Measurements from ENCODE around the gene MAN1A2. TPM values are rescaled to one million over a fixed set of nuclear protein-coding genes. Genes with fewer than 3 reads are reported as not detected.

Gene MAN1A2
- total and polyA plus RNA-seq, 9 of the 15 experiments (the other 6 are each of a cell fraction or from before 2014, with no cell fraction given): 4.2 to 38.4 (median 18.7) TPM

DNA sequence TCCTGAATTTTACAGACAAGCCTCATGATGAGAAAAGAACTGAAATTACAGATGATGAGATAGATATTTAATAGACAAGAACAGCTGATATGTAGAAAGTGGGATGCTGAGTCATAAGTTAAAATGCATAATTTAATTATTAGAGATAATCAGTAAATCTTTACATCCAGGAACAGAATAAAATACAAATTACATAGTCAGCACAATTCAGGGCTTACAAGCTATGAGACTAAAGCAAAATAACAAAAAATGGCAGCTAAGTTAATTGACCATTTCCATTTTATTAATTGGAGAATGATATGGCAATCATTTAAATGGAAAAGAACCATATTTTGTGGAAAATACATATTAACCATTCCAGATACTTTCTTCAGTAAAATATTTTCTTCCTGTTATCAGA is 40.2 kb upstream of the MAN1A2 start (continued):
- TF ChIP-seq MAFG (tag; conservative IDR thresholded peaks at IDR 0.05): peak; percentile 83
- TF ChIP-seq NKRF (IDR thresholded peaks at IDR 0.05; ENCODE audit: borderline replicate concordance): no peak
- TF ChIP-seq MTA2 (IDR thresholded peaks at IDR 0.05; ENCODE audit: low read depth): no peak
- peak; percentile 81 for TF ChIP-seq MAFK (IDR thresholded peaks at IDR 0.05; ENCODE audit: low read length)

GRCh38 chr1:117335376-117336086 is 31.7 kb upstream of the MAN1A2 start:
- Histone ChIP-seq H3K4me1 (replicated peaks in 1 of 2; ENCODE audit: control insufficient read depth in 2 of 2, insufficient read depth in 2 of 2, low read length in 2 of 2) (peaks cover 0 to 12% of the 10 kb centered on the region in 2 experiments; a peak in 3 of 5 replicates), H3K9ac (ENCODE audit: insufficient read depth in 1 of 2, low read depth in 2 of 2, low read length in 2 of 2) (no peak overlapping the region), H3K36me3 (ENCODE audit: control insufficient read depth, insufficient read depth, low read length) (no peaks in the 10 kb centered on the region), H3K4me3 (no peak overlapping the region), H3K27ac (ENCODE audit: extremely low read depth, low read depth, low read length) (no peak overlapping the region), H2AFZ (ENCODE audit: low read depth, low read length) (no peak overlapping the region), H3K9me3 (replicated peaks; ENCODE audit: control insufficient read depth, insufficient read depth, low read depth, low read length) (no peaks in the 10 kb centered on the region), H3K9me1 (ENCODE audit: control insufficient read depth, insufficient read depth, low read length) (no peaks in the 10 kb centered on the region), H3K79me2 (ENCODE audit: control insufficient read depth, insufficient read depth, low read length) (no peaks in the 10 kb centered on the region), H4K20me1 (replicated peaks; ENCODE audit: control insufficient read depth, insufficient read depth, low read length) (no peaks in the 10 kb centered on the region), H3K27me3 (ENCODE audit: control insufficient read depth in 2 of 2, insufficient read depth in 2 of 2, low read length in 2 of 2) (no peaks in the 10 kb centered on the region), H3K4me2 (ENCODE audit: insufficient read depth, low read length) (no peak overlapping the region)
- in situ Hi-C loops (cut with MboI) (no loop called here), intact Hi-C loops (cut with micrococcal nuclease) (loop anchor here (2.0 kb wide), 1 partner anchor 19 kb away; no protein-coding TSS in a partner anchor)
- ChIA-PET POLR2A (interaction anchor here (0.8 to 1.6 kb wide), 4 partner anchors 8 to 271 kb away, joined by 3 to 5 read pairs (median 4); partner anchors contain the start of gene TENT5C), CTCF (ENCODE audit: low intra/inter-chr PET ratio) (no interaction called here)
- no TSS peak for BruUV-seq (replicated peaks)
- FAIRE-seq: no peak
- no peak for DNase-seq (ENCODE audit: extremely low read depth in 1 of 4, low spot score in 3 of 4)
- no peak for ATAC-seq
- TF ChIP-seq TAL1 (IDR thresholded peaks at IDR 0.05) (no peak), HOXB6 (CRISPR knock-in tag; IDR thresholded peaks at IDR 0.05; ENCODE audit: borderline replicate concordance) (no peak), EWSR1 (IDR thresholded peaks at IDR 0.05; ENCODE audit: borderline replicate concordance, low read depth, partially characterized antibody) (no peak), HDAC8 (tag; IDR thresholded peaks at IDR 0.05) (no peak), TEAD1 (CRISPR knock-in tag; IDR thresholded peaks at IDR 0.05) (no peak), MCM3 (IDR thresholded peaks at IDR 0.05) (no peak), C11orf30 (IDR thresholded peaks at IDR 0.05; ENCODE audit: low read depth) (no peak), HIVEP1 (CRISPR knock-in tag; IDR thresholded peaks at IDR 0.05) (no peak)
- WGBS (ENCODE audit: insufficient coverage, low coverage, missing lambda C conversion rate): 25% methylated on average over 4 of the region's 4 CpGs

Data from K562 (cell line).